Body of pancreas (tissue), 4 donors: ENCODE measurements around the gene CCN5.

Source experiments
- POLR2A ChIP-seq, 3 donors: fragments of 450-650 bp; IDR thresholded peaks; one replicate each; pipeline ENCODE4 v1.6.1; 2016; ENCODE audit warnings: antibody characterized with exemption in 3 of 3, mild to moderate bottlenecking in 2 of 3
- TF ChIP-seq, protein P1 (sequence below), 7 experiments: fragments of 450-650 bp in 4 of 7; fragments of 200-600 bp in 3 of 7; sonication (generic) in 3 of 7; IDR thresholded peaks; one replicate each; pipeline ENCODE4 v1.5.1; 2016 to 2019; ENCODE audit warnings: antibody characterized with exemption in 7 of 7

DNA sequence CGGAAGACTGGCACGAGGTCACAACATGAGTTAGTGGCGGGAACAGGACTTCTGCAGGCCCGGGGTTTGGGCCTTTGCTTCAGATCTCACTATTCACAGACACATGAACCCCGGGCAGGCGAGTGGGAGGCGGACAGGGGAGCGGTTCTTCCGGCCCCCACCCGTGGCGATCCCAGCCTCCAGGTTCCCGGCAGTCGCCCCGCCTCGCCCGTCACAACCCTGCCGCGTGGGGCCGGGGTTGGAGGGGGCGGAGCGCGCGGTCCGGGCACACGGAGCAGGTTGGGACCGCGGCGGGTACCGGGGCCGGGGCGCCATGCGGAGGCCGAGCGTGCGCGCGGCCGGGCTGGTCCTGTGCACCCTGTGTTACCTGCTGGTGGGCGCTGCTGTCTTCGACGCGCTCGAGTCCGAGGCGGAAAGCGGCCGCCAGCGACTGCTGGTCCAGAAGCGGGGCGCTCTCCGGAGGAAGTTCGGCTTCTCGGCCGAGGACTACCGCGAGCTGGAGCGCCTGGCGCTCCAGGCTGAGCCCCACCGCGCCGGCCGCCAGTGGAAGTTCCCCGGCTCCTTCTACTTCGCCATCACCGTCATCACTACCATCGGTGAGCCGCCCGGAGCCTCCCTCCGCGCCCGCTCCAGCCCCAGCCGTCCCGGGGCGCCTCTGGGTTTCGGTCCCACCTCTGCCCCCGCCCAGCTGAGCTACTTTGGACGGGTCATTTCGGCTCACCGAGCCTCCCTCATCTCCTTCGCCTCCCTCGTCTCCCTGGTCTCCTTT is 30.6 kb downstream of the CCN5 start, which contains the start of gene KCNK15:
- TF ChIP-seq POLR2A (IDR thresholded peaks at IDR 0.05): peak in 2 of 3 donors; percentile 30 to 33
- TF ChIP-seq, protein P1, sequence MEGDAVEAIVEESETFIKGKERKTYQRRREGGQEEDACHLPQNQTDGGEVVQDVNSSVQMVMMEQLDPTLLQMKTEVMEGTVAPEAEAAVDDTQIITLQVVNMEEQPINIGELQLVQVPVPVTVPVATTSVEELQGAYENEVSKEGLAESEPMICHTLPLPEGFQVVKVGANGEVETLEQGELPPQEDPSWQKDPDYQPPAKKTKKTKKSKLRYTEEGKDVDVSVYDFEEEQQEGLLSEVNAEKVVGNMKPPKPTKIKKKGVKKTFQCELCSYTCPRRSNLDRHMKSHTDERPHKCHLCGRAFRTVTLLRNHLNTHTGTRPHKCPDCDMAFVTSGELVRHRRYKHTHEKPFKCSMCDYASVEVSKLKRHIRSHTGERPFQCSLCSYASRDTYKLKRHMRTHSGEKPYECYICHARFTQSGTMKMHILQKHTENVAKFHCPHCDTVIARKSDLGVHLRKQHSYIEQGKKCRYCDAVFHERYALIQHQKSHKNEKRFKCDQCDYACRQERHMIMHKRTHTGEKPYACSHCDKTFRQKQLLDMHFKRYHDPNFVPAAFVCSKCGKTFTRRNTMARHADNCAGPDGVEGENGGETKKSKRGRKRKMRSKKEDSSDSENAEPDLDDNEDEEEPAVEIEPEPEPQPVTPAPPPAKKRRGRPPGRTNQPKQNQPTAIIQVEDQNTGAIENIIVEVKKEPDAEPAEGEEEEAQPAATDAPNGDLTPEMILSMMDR (IDR thresholded peaks at IDR 0.05): no peak
